PC-9 (cell line): Measurements from ENCODE around the gene AQP2. TPM values are rescaled to one million over a fixed set of nuclear protein-coding genes. Genes with fewer than 3 reads are reported as not detected.

Experiments
- BruUV-seq: library from RNA; stranded (reverse); fragments of 400-500 nt; replicated peaks from 2 replicates; lab custom pipeline; 2021; lab: Mats Ljungman, UMichigan
- CTCF ChIA-PET: fragments of 300-600 bp; sonication (Branson Sonifier 250); formaldehyde crosslinking; loops from one replicate; lab custom pipeline; 2022; ENCODE audit warnings: antibody characterized with exemption; lab: Charles Lee
- POLR2A ChIA-PET: fragments of 300-600 bp; sonication (Branson Sonifier 250); formaldehyde crosslinking; loops from one replicate; lab custom pipeline; 2022; ENCODE audit warnings: antibody characterized with exemption; ENCODE audit not compliant: unreplicated experiment; lab: Charles Lee
- DNase-seq, 2 experiments: peaks; one replicate each; pipeline versions ENCODE4 v3.0.0 to v3.0.0-alpha.2; 2015 to 2022; ENCODE audit warnings: mixed read lengths in 1 of 2
- H2AFZ ChIP-seq: fragments of 200-600 bp; sonication (generic); 2 replicates; pipeline ENCODE4 v1.8.1; 2017; ENCODE audit warnings: antibody characterized with exemption
- H3F3A ChIP-seq: fragments of 200-600 bp; sonication (generic); 2 replicates; pipeline ENCODE4 v1.8.1; 2017; ENCODE audit warnings: antibody characterized with exemption, mild to moderate bottlenecking, low read depth; ENCODE audit not compliant: insufficient read depth
- H3K27ac ChIP-seq: fragments of 200-600 bp; sonication (generic); 2 replicates; pipeline ENCODE4 v1.6.1; 2016; ENCODE audit warnings: mixed run types
- H3K27me3 ChIP-seq: fragments of 200-600 bp; sonication (generic); 2 replicates; pipeline ENCODE4 v1.6.1; 2016; ENCODE audit warnings: low read depth, mixed run types; ENCODE audit not compliant: insufficient read depth
- H3K36me3 ChIP-seq: fragments of 200-600 bp; sonication (generic); 2 replicates; pipeline ENCODE4 v1.6.1; 2016; ENCODE audit warnings: low read depth, mixed run types
- H3K4me1 ChIP-seq: fragments of 200-600 bp; sonication (generic); replicated peaks from 2 replicates; pipeline ENCODE4 v1.6.1; 2016; ENCODE audit warnings: mixed run types; ENCODE audit not compliant: insufficient read depth
- H3K4me2 ChIP-seq: fragments of 200-600 bp; sonication (generic); 2 replicates; pipeline ENCODE4 v1.6.1; 2017; ENCODE audit warnings: mixed run types
- H3K4me3 ChIP-seq: fragments of 200-600 bp; sonication (generic); 2 replicates; pipeline ENCODE4 v1.6.1; 2016; ENCODE audit warnings: mixed run types
- H3K79me2 ChIP-seq: fragments of 200-600 bp; sonication (generic); 2 replicates; pipeline ENCODE4 v1.6.1; 2017; ENCODE audit warnings: low read depth, mixed run types
- H3K9me2 ChIP-seq: fragments of 200-600 bp; sonication (generic); 2 replicates; pipeline ENCODE4 v1.8.1; 2017; ENCODE audit warnings: mild to moderate bottlenecking; ENCODE audit not compliant: insufficient read depth
- H3K9me3 ChIP-seq: fragments of 200-600 bp; sonication (generic); 2 replicates; pipeline ENCODE4 v1.8.1; 2016; ENCODE audit warnings: low read depth; ENCODE audit not compliant: insufficient read depth
- H4K20me1 ChIP-seq: fragments of 200-600 bp; sonication (generic); 2 replicates; pipeline ENCODE4 v1.8.1; 2017; ENCODE audit not compliant: insufficient read depth
- CTCF ChIP-seq: fragments of 200-600 bp; sonication (generic); conservative IDR thresholded peaks from 2 replicates; pipeline ENCODE4 v1.6.1; 2017; ENCODE audit warnings: mixed run types, antibody characterized with exemption, mild to moderate bottlenecking, moderate library complexity
- EZH2 ChIP-seq: fragments of 200-600 bp; sonication (generic); IDR thresholded peaks from 2 replicates; pipeline ENCODE4 v1.8.0; 2017; ENCODE audit warnings: antibody characterized with exemption, low read depth
- intact Hi-C: fragments of 100-400 bp; cut with micrococcal nuclease; formaldehyde crosslinking; loops from one replicate; pipeline ENCODE4 v1.10.0; 2022; ENCODE audit not compliant: unreplicated experiment
- total RNA-seq: library from RNA; stranded (reverse); gene quantifications from 2 replicates; pipeline ENCODE4 v1.2.3, GENCODE V29; 2021

AQP2 gene
- total RNA-seq, 1 experiment from 2014 or later, result not detected

- no peak for DNase-seq
- no peaks in the 10 kb centered on the region for H3K9me3 ChIP-seq
- H3K27ac ChIP-seq, result no peak overlapping the region
- H3K36me3 ChIP-seq, result no peaks in the 10 kb centered on the region
- no peak overlapping the region for H2AFZ ChIP-seq
- intact Hi-C loops, result loop anchor here (10.0 kb wide), 1 partner anchor 204 kb away; the partner anchor contains the start of gene CERS5
- H3K9me2 ChIP-seq, result no peaks in the 10 kb centered on the region
- H3F3A ChIP-seq, result peaks cover 16% of the 10 kb centered on the region; the same call in 1 of the 2 replicates
- H3K79me2 ChIP-seq, result no peaks in the 10 kb centered on the region
- no peaks in the 10 kb centered on the region for H4K20me1 ChIP-seq
- no peaks in the 10 kb centered on the region for H3K27me3 ChIP-seq
- ChIA-PET POLR2A (no interaction called here), CTCF (interaction anchor here (0.6 to 2.5 kb wide), 3 partner anchors 15 to 96 kb away, joined by 3 to 10 read pairs (median 3); no protein-coding TSS in a partner anchor)
- H3K4me2 ChIP-seq, result peak overlapping the region; percentile 76
- H3K4me3 ChIP-seq, result no peak overlapping the region; the same call in 1 of the 2 replicates
- BruUV-seq, result no TSS peak
- TF ChIP-seq CTCF, result no peak
- no peak for TF ChIP-seq EZH2
- H3K4me1 ChIP-seq, result peaks cover 43% of the 10 kb centered on the region
These were observed 10.1 kb downstream of the AQP2 start for GRCh38 chr12:49960474-49961110.

GRCh38 chr12:49961111-49961922 is 10.8 kb downstream of the AQP2 start, which contains the start of gene AQP5:
Gene AQP5 (plus strand): TSS chr12:49961872. CDS start chr12:49962018, 146 bp downstream.
- H3K4me3 ChIP-seq, result no peak within 1 kb of the TSS
- H3F3A ChIP-seq, result peaks cover 16% of the 10 kb centered on the region; the same call in 1 of the 2 replicates
- H3K79me2 ChIP-seq, result no peaks in the 10 kb centered on the region
- H3K27me3 ChIP-seq, result no peaks in the 10 kb centered on the region
- H4K20me1 ChIP-seq, result no peaks in the 10 kb centered on the region
- ChIA-PET POLR2A (no interaction called here), CTCF (interaction anchor here (0.7 kb wide), 1 partner anchor 94 kb away, joined by 3 read pairs; no protein-coding TSS in a partner anchor)
- peak within 1 kb of the TSS; percentile 76 for H3K4me2 ChIP-seq
- DNase-seq, result no peak
- H3K36me3 ChIP-seq, result no peaks in the 10 kb centered on the region
- peaks cover 43% of the 10 kb centered on the region for H3K4me1 ChIP-seq
- H3K9me3 ChIP-seq, result no peaks in the 10 kb centered on the region
- no peak within 1 kb of the TSS for H2AFZ ChIP-seq
- H3K9me2 ChIP-seq, result no peaks in the 10 kb centered on the region
- BruUV-seq, result no TSS peak
- intact Hi-C loops, result loop anchor here (10.0 kb wide), 1 partner anchor 203 kb away; the partner anchor contains the start of gene CERS5
- TF ChIP-seq CTCF, result no peak
- TF ChIP-seq EZH2, result no peak
- H3K27ac ChIP-seq, result peak within 1 kb of the TSS; percentile 57; the same call in 1 of the 2 replicates
